OCI-LY7 (cell line): ENCODE measurements around the gene GADL1. TPM values are rescaled to one million over a fixed set of nuclear protein-coding genes. Genes with fewer than 3 reads are reported as not detected.

Experiments used
- BruUV-seq: library from RNA; stranded (reverse); fragments of 400-500 nt; replicated peaks from 2 replicates; lab custom pipeline; 2021; lab: Mats Ljungman, UMichigan
- CTCF ChIA-PET: fragments of 300-600 bp; sonication (Branson Sonifier 250); formaldehyde crosslinking; loops from one replicate; lab custom pipeline; 2022; ENCODE audit warnings: antibody characterized with exemption; ENCODE audit not compliant: unreplicated experiment; lab: Charles Lee
- POLR2A ChIA-PET: fragments of 300-600 bp; sonication (Branson Sonifier 250); formaldehyde crosslinking; loops from one replicate; lab custom pipeline; 2022; ENCODE audit warnings: antibody characterized with exemption; lab: Charles Lee
- DNase-seq: peaks from one replicate; pipeline ENCODE4 v3.0.0-alpha.2; 2015; ENCODE audit warnings: low spot score
- H2AFZ ChIP-seq: fragments of 200-600 bp; sonication (generic), shearing (Covaris generic); 2 replicates; pipeline ENCODE4 v1.6.1; 2014; ENCODE audit warnings: mild to moderate bottlenecking, antibody characterized with exemption, low read length, moderate library complexity
- H3K27ac ChIP-seq: fragments of 200-600 bp; sonication (generic); 2 replicates; pipeline ENCODE4 v1.5.1; 2014; ENCODE audit warnings: mixed run types, low read depth, mild to moderate bottlenecking, moderate library complexity, low read length, inconsistent platforms; ENCODE audit not compliant: poor library complexity, severe bottlenecking
- H3K36me3 ChIP-seq: fragments of 200-600 bp; sonication (generic); 2 replicates; pipeline ENCODE4 v1.6.1; 2014; ENCODE audit warnings: mild to moderate bottlenecking, antibody characterized with exemption, low read length, moderate library complexity, mixed read lengths; ENCODE audit not compliant: insufficient read depth
- H3K4me1 ChIP-seq: fragments of 200-600 bp; sonication (generic); 2 replicates; pipeline ENCODE4 v1.5.1; 2014; ENCODE audit warnings: mild to moderate bottlenecking, low read length; ENCODE audit not compliant: insufficient read depth, poor library complexity, severe bottlenecking
- H3K4me2 ChIP-seq: fragments of 200-600 bp; sonication (generic); 2 replicates; pipeline ENCODE4 v1.6.1; 2014; ENCODE audit warnings: mild to moderate bottlenecking, low read length
- H3K4me3 ChIP-seq: fragments of 200-600 bp; sonication (generic); 2 replicates; pipeline ENCODE4 v1.5.1; 2014; ENCODE audit warnings: mild to moderate bottlenecking, low read depth, low read length; ENCODE audit not compliant: poor library complexity, severe bottlenecking
- H3K79me2 ChIP-seq: fragments of 200-600 bp; sonication (generic); 2 replicates; pipeline ENCODE4 v1.6.1; 2016; ENCODE audit warnings: low read depth, mild to moderate bottlenecking, low read length, moderate library complexity, mixed read lengths; ENCODE audit not compliant: insufficient read depth
- H3K9me2 ChIP-seq: fragments of 200-600 bp; sonication (generic); 2 replicates; pipeline ENCODE4 v1.6.1; 2016; ENCODE audit warnings: mild to moderate bottlenecking, low read length, mixed read lengths; ENCODE audit not compliant: insufficient read depth
- H3K9me3 ChIP-seq: fragments of 200-600 bp; sonication (generic); 2 replicates; pipeline ENCODE4 v1.6.1; 2014; ENCODE audit warnings: mild to moderate bottlenecking, mixed run types, low read length, mixed read lengths
- H4K20me1 ChIP-seq: fragments of 200-600 bp; sonication (generic); 2 replicates; pipeline ENCODE4 v1.6.1; 2014; ENCODE audit warnings: mild to moderate bottlenecking, antibody characterized with exemption, low read length, moderate library complexity, mixed read lengths; ENCODE audit not compliant: insufficient read depth
- CTCF ChIP-seq: fragments of 200-600 bp; sonication (generic); conservative IDR thresholded peaks from 2 replicates; pipeline ENCODE4 v1.5.1; 2014; ENCODE audit warnings: mild to moderate bottlenecking, antibody characterized with exemption, low read length, moderate library complexity, mixed read lengths
- EZH2phosphoT487 ChIP-seq: fragments of 200-600 bp; sonication (generic); IDR thresholded peaks from 2 replicates; pipeline ENCODE4 v1.6.1; 2018; ENCODE audit warnings: low read depth, borderline replicate concordance, mild to moderate bottlenecking, mixed run types, antibody characterized with exemption, low read length, moderate library complexity, mixed read lengths
- intact Hi-C: fragments of 100-400 bp; cut with micrococcal nuclease; formaldehyde crosslinking; loops from one replicate; pipeline ENCODE4 v1.10.0; 2022; ENCODE audit not compliant: unreplicated experiment
- total RNA-seq, 2 experiments: library from RNA; depleted of rRNA in 1 of 2; stranded (reverse); fragments of >200 nt in 1 of 2; shearing (Covaris generic) in 1 of 2; gene quantifications; 2 replicates each; pipeline ENCODE4 v1.2.3, GENCODE V29; 2014 to 2022

Gene GADL1
- total RNA-seq, 2 experiments from 2014 or later, result not detected

- no TSS peak for BruUV-seq
- CTCF ChIA-PET, result no interaction called here
- intact Hi-C loops, result no loop called here
Observed at GRCh38 chr3:30912301-30912700, 17.8 kb upstream of the GADL1 start.

GRCh38 chr3:30908456-30909037 is 14.1 kb upstream of the GADL1 start:
- no peak for DNase-seq
- H3K79me2 ChIP-seq, result no peaks in the 10 kb centered on the region
- H2AFZ ChIP-seq, result no peak overlapping the region
- H4K20me1 ChIP-seq, result no peaks in the 10 kb centered on the region
- no TSS peak for BruUV-seq
- POLR2A ChIA-PET, result no interaction called here
- H3K4me1 ChIP-seq, result no peaks in the 10 kb centered on the region
- CTCF ChIA-PET, result no interaction called here
- H3K9me2 ChIP-seq, result no peaks in the 10 kb centered on the region
- no peaks in the 10 kb centered on the region for H3K36me3 ChIP-seq
- TF ChIP-seq EZH2phosphoT487, result no peak
- no peak for TF ChIP-seq CTCF
- no peak overlapping the region for H3K27ac ChIP-seq
- no peak overlapping the region for H3K4me3 ChIP-seq
- intact Hi-C loops, result no loop called here
- H3K4me2 ChIP-seq, result no peak overlapping the region
- H3K9me3 ChIP-seq, result no peaks in the 10 kb centered on the region

More at GRCh38 chr3:30912301-30912700, 17.8 kb upstream of the GADL1 start:
- Histone ChIP-seq H4K20me1 (no peaks in the 10 kb centered on the region), H3K9me3 (no peaks in the 10 kb centered on the region), H3K4me1 (no peaks in the 10 kb centered on the region), H2AFZ (no peak overlapping the region), H3K4me3 (no peak overlapping the region), H3K36me3 (no peaks in the 10 kb centered on the region), H3K9me2 (no peaks in the 10 kb centered on the region), H3K4me2 (no peak overlapping the region), H3K27ac (no peak overlapping the region), H3K79me2 (no peaks in the 10 kb centered on the region)
- TF ChIP-seq EZH2phosphoT487 (no peak), CTCF (no peak)
- DNase-seq, result no peak
- POLR2A ChIA-PET, result no interaction called here

GRCh38 chr3:30904996-30905395 is 10.5 kb upstream of the GADL1 start:
- Histone ChIP-seq H3K9me3 (no peaks in the 10 kb centered on the region), H3K79me2 (no peaks in the 10 kb centered on the region), H3K9me2 (no peaks in the 10 kb centered on the region), H3K4me3 (no peak overlapping the region), H3K27ac (no peak overlapping the region), H3K4me2 (no peak overlapping the region), H3K4me1 (peaks cover 2% of the 10 kb centered on the region), H2AFZ (no peak overlapping the region), H3K36me3 (no peaks in the 10 kb centered on the region), H4K20me1 (no peaks in the 10 kb centered on the region)
- intact Hi-C loops, result no loop called here
- CTCF ChIA-PET, result no interaction called here
- no TSS peak for BruUV-seq
- TF ChIP-seq EZH2phosphoT487 (no peak), CTCF (no peak)
- no peak for DNase-seq
- POLR2A ChIA-PET, result no interaction called here
